ENCODE data around the gene OVAAL. TPM values are rescaled to one million over a fixed set of nuclear protein-coding genes. Genes with fewer than 3 reads are reported as not detected.
A peak's percentile ranks its signal among the peaks of the same experiment; 100 is the strongest.

Gene OVAAL
- total and polyA plus RNA-seq, 3 experiments from 2014 or later: not detected

GRCh38 chr1:180606155-180606554 lies 47.4 kb downstream of the OVAAL start:
- Histone ChIP-seq H3K4me3 (ENCODE audit: low read length) (no peak overlapping the region), H3K27ac (ENCODE audit: low read depth, low read length) (no peak overlapping the region), H3K9me3 (ENCODE audit: low read length) (no peaks in the 10 kb centered on the region), H3K27me3 (ENCODE audit: insufficient read depth, low read length, poor library complexity, severe bottlenecking) (no peaks in the 10 kb centered on the region), H3K36me3 (ENCODE audit: insufficient read depth, low read length) (no peaks in the 10 kb centered on the region), H3K4me1 (ENCODE audit: insufficient read depth, low read length) (no peaks in the 10 kb centered on the region)
- Mint-ChIP-seq H3K9me3 (no peaks in the 10 kb centered on the region), H3K27ac (no peak overlapping the region), H3K36me3 (no peaks in the 10 kb centered on the region), H3K4me1 (peaks cover 0 to 4% (median 4%) of the 10 kb centered on the region in 3 donors), H3K27me3 (peaks cover 0 to 3% of the 10 kb centered on the region in 2 donors), H3K4me3 (no peak overlapping the region)
- ChIA-PET POLR2A (no interaction called here), CTCF (no interaction called here)
- no peak for DNase-seq

GRCh38 chr1:180609643-180610555 lies 51.1 kb downstream of the OVAAL start:
- H3K9me3 Mint-ChIP-seq: no peaks in the 10 kb centered on the region
- Histone ChIP-seq H3K4me3 (ENCODE audit: low read length) (no peak overlapping the region), H3K27me3 (ENCODE audit: insufficient read depth, low read length, poor library complexity, severe bottlenecking) (no peaks in the 10 kb centered on the region), H3K27ac (ENCODE audit: low read depth, low read length) (peak overlapping the region; percentile 44), H3K9me3 (ENCODE audit: low read length) (no peaks in the 10 kb centered on the region), H3K36me3 (ENCODE audit: insufficient read depth, low read length) (no peaks in the 10 kb centered on the region), H3K4me1 (ENCODE audit: insufficient read depth, low read length) (no peaks in the 10 kb centered on the region)
- H3K27ac Mint-ChIP-seq: peak overlapping the region in 1 of 8 donors; percentile 4
- no peaks in the 10 kb centered on the region for H3K36me3 Mint-ChIP-seq
- peaks cover 0 to 8% (median 4%) of the 10 kb centered on the region in 3 donors for H3K4me1 Mint-ChIP-seq
- H3K4me3 Mint-ChIP-seq: no peak overlapping the region
- ChIA-PET CTCF (no interaction called here), POLR2A (no interaction called here)
- peaks cover 0 to under 1% of the 10 kb centered on the region in 2 donors for H3K27me3 Mint-ChIP-seq
- DNase-seq: no peak

- peaks cover 0 to 8% (median 4%) of the 10 kb centered on the region in 3 donors for H3K4me1 Mint-ChIP-seq
- no peaks in the 10 kb centered on the region for H3K9me3 Mint-ChIP-seq
- POLR2A ChIA-PET: interaction anchor here (0.6 kb wide), 1 partner anchor 17 kb away, joined by 3 read pairs; no protein-coding TSS in a partner anchor
- no peaks in the 10 kb centered on the region for H3K9me3 ChIP-seq (ENCODE audit: low read length)
- no peaks in the 10 kb centered on the region for H3K27me3 Mint-ChIP-seq
- no peaks in the 10 kb centered on the region for H3K36me3 Mint-ChIP-seq
- H3K4me3 ChIP-seq (ENCODE audit: low read length): no peak overlapping the region
- CTCF ChIA-PET: no interaction called here
- H3K36me3 ChIP-seq (ENCODE audit: insufficient read depth, low read length): no peaks in the 10 kb centered on the region
- no peaks in the 10 kb centered on the region for H3K27me3 ChIP-seq (ENCODE audit: insufficient read depth, low read length, poor library complexity, severe bottlenecking)
- H3K27ac ChIP-seq (ENCODE audit: low read depth, low read length): peak overlapping the region; percentile 44
- H3K4me1 ChIP-seq (ENCODE audit: insufficient read depth, low read length): no peaks in the 10 kb centered on the region
- no peak for DNase-seq
- no peak overlapping the region for H3K4me3 Mint-ChIP-seq
- H3K27ac Mint-ChIP-seq: no peak overlapping the region
Observed at GRCh38 chr1:180610556-180611015, 51.8 kb downstream of the OVAAL start.

GRCh38 chr1:180611016-180611930 lies 52.5 kb downstream of the OVAAL start:
- H3K9me3 ChIP-seq (ENCODE audit: low read length): no peaks in the 10 kb centered on the region
- ChIA-PET POLR2A (interaction anchor here (0.6 kb wide), 1 partner anchor 16 kb away, joined by 3 read pairs; no protein-coding TSS in a partner anchor), CTCF (no interaction called here)
- H3K27me3 ChIP-seq (ENCODE audit: insufficient read depth, low read length, poor library complexity, severe bottlenecking): no peaks in the 10 kb centered on the region
- H3K4me1 ChIP-seq (ENCODE audit: insufficient read depth, low read length): no peaks in the 10 kb centered on the region
- no peak overlapping the region for H3K4me3 ChIP-seq (ENCODE audit: low read length)
- H3K27ac ChIP-seq (ENCODE audit: low read depth, low read length): peak overlapping the region; percentile 44
- Mint-ChIP-seq H3K4me1 (peaks cover 0 to 8% (median 4%) of the 10 kb centered on the region in 3 donors), H3K36me3 (no peaks in the 10 kb centered on the region), H3K27me3 (no peaks in the 10 kb centered on the region), H3K27ac (no peak overlapping the region), H3K9me3 (no peaks in the 10 kb centered on the region), H3K4me3 (no peak overlapping the region)
- no peak for DNase-seq
- H3K36me3 ChIP-seq (ENCODE audit: insufficient read depth, low read length): no peaks in the 10 kb centered on the region

- Histone ChIP-seq H3K27ac (ENCODE audit: low read depth, low read length) (peak overlapping the region; percentile 44), H3K4me1 (ENCODE audit: insufficient read depth, low read length) (no peaks in the 10 kb centered on the region), H3K4me3 (ENCODE audit: low read length) (no peak overlapping the region), H3K27me3 (ENCODE audit: insufficient read depth, low read length, poor library complexity, severe bottlenecking) (no peaks in the 10 kb centered on the region), H3K9me3 (ENCODE audit: low read length) (no peaks in the 10 kb centered on the region), H3K36me3 (ENCODE audit: insufficient read depth, low read length) (no peaks in the 10 kb centered on the region)
- H3K9me3 Mint-ChIP-seq: no peaks in the 10 kb centered on the region
- no peaks in the 10 kb centered on the region for H3K36me3 Mint-ChIP-seq
- H3K27ac Mint-ChIP-seq: no peak overlapping the region
- H3K4me1 Mint-ChIP-seq: peaks cover 0 to 8% (median 4%) of the 10 kb centered on the region in 3 donors
- no peak overlapping the region for H3K4me3 Mint-ChIP-seq
- ChIA-PET CTCF (no interaction called here), POLR2A (no interaction called here)
- no peaks in the 10 kb centered on the region for H3K27me3 Mint-ChIP-seq
- DNase-seq: no peak
Observed at GRCh38 chr1:180612632-180613031, 53.9 kb downstream of the OVAAL start.

- no peaks in the 10 kb centered on the region for H3K36me3 ChIP-seq (ENCODE audit: insufficient read depth, low read length)
- no peaks in the 10 kb centered on the region for H3K36me3 Mint-ChIP-seq
- H3K27ac Mint-ChIP-seq: peak overlapping the region in 1 of 8 donors; percentile 64
- ChIA-PET CTCF (no interaction called here), POLR2A (no interaction called here)
- no peaks in the 10 kb centered on the region for H3K4me1 ChIP-seq (ENCODE audit: insufficient read depth, low read length)
- DNase-seq: no peak
- no peaks in the 10 kb centered on the region for H3K9me3 ChIP-seq (ENCODE audit: low read length)
- H3K27me3 Mint-ChIP-seq: no peaks in the 10 kb centered on the region
- H3K27me3 ChIP-seq (ENCODE audit: insufficient read depth, low read length, poor library complexity, severe bottlenecking): no peaks in the 10 kb centered on the region
- H3K4me3 ChIP-seq (ENCODE audit: low read length): no peak overlapping the region
- no peak overlapping the region for H3K4me3 Mint-ChIP-seq
- no peak overlapping the region for H3K27ac ChIP-seq (ENCODE audit: low read depth, low read length)
- H3K4me1 Mint-ChIP-seq: peaks cover 0 to 7% (median 2%) of the 10 kb centered on the region in 3 donors
- H3K9me3 Mint-ChIP-seq: no peaks in the 10 kb centered on the region
Observed at GRCh38 chr1:180614730-180615129, 56.0 kb downstream of the OVAAL start.

GRCh38 chr1:180615493-180616290 lies 56.9 kb downstream of the OVAAL start:
- no peaks in the 10 kb centered on the region for H3K4me1 ChIP-seq (ENCODE audit: insufficient read depth, low read length)
- Mint-ChIP-seq H3K27me3 (no peaks in the 10 kb centered on the region), H3K9me3 (no peaks in the 10 kb centered on the region), H3K27ac (no peak overlapping the region), H3K4me1 (peaks cover 0 to 5% (median 0%) of the 10 kb centered on the region in 3 donors), H3K4me3 (no peak overlapping the region), H3K36me3 (no peaks in the 10 kb centered on the region)
- no peak overlapping the region for H3K27ac ChIP-seq (ENCODE audit: low read depth, low read length)
- DNase-seq: no peak
- POLR2A ChIA-PET: no interaction called here
- H3K9me3 ChIP-seq (ENCODE audit: low read length): no peaks in the 10 kb centered on the region
- no peak overlapping the region for H3K4me3 ChIP-seq (ENCODE audit: low read length)
- H3K27me3 ChIP-seq (ENCODE audit: insufficient read depth, low read length, poor library complexity, severe bottlenecking): no peaks in the 10 kb centered on the region
- CTCF ChIA-PET: no interaction called here
- H3K36me3 ChIP-seq (ENCODE audit: insufficient read depth, low read length): no peaks in the 10 kb centered on the region

All from CD8-positive, alpha-beta memory T cell (primary cell).